Tibial nerve (tissue), 4 donors: ENCODE measurements around the gene DAPK1. TPM values are rescaled to one million over a fixed set of nuclear protein-coding genes. Genes with fewer than 3 reads are reported as not detected.

ENCODE experiments used
- DNase-seq, 2 donors: peaks; one replicate each; pipeline ENCODE4 v3.0.0-alpha.2; 2019; ENCODE audit warnings: low spot score in 2 of 2
- H3K27ac ChIP-seq, 4 donors: fragments of 200-600 bp; sonication (generic) in 3 of 4; one replicate each; pipeline ENCODE4 v1.5.1; 2017 to 2019; ENCODE audit warnings: mild to moderate bottlenecking in 1 of 4
- H3K27me3 ChIP-seq, 2 donors: fragments of 200-600 bp; sonication (generic) in 1 of 2; one replicate each; pipeline versions ENCODE4 v1.5.1 to v1.6.0; 2017 to 2019
- H3K36me3 ChIP-seq, 3 donors: fragments of 200-600 bp; sonication (generic); one replicate each; pipeline ENCODE4 v1.5.1; 2018 to 2019
- H3K4me1 ChIP-seq, 4 donors: fragments of 200-600 bp; sonication (generic) in 3 of 4; one replicate each; pipeline ENCODE4 v1.5.1; 2017 to 2019
- H3K4me3 ChIP-seq, 4 donors: fragments of 200-600 bp; sonication (generic) in 3 of 4; one replicate each; pipeline ENCODE4 v1.5.1; 2017 to 2019; ENCODE audit warnings: mild to moderate bottlenecking in 1 of 4, moderate library complexity in 1 of 4
- H3K9me3 ChIP-seq, 4 donors: fragments of 200-600 bp; sonication (generic) in 3 of 4; one replicate each; pipeline ENCODE4 v1.5.1; 2017 to 2019
- CTCF ChIP-seq, 5 experiments: fragments of 200-600 bp in 3 of 5; fragments of 450-650 bp in 2 of 5; sonication (generic) in 3 of 5; IDR thresholded peaks; one replicate each; pipeline ENCODE4 v1.5.1; 2016 to 2019; ENCODE audit warnings: antibody characterized with exemption in 5 of 5, mild to moderate bottlenecking in 3 of 5, moderate library complexity in 2 of 5
- EP300 ChIP-seq, 2 donors: sonication (generic); formaldehyde crosslinking; IDR thresholded peaks; one replicate each; pipeline ENCODE4 v1.6.1; 2017; ENCODE audit warnings: antibody characterized with exemption in 2 of 2, mild to moderate bottlenecking in 1 of 2
- POLR2A ChIP-seq, 2 donors: fragments of 450-650 bp; IDR thresholded peaks; one replicate each; pipeline ENCODE4 v1.6.1; 2017; ENCODE audit warnings: antibody characterized with exemption in 2 of 2, mild to moderate bottlenecking in 2 of 2, moderate library complexity in 2 of 2
- WGBS, 2 donors: methylation state at CpG; one replicate each; pipeline ENCODE4 v1.1.5; 2018; 5-methylcytosine and 5-hydroxymethylcytosine counted together
- total RNA-seq, 4 donors: library from RNA; depleted of rRNA; stranded (reverse); fragments of >200 nt; gene quantifications; one replicate each; pipeline ENCODE4 v1.1.0, GENCODE V29; 2016

The DAPK1 gene
- total RNA-seq, 4 donors from 2014 or later = 58.8 to 97.3 (median 64.2) TPM

- peaks cover 0 to 45% (median 11%) of the 10 kb centered on the region in 4 donors for H3K4me1 ChIP-seq
- no peaks in the 10 kb centered on the region for H3K27me3 ChIP-seq
- H3K4me3 ChIP-seq = peak overlapping the region; percentile 55 to 84 (median 70)
- peaks cover 0 to 32% (median 0%) of the 10 kb centered on the region in 3 donors for H3K36me3 ChIP-seq
- H3K9me3 ChIP-seq = no peaks in the 10 kb centered on the region
- H3K27ac ChIP-seq = peak overlapping the region; percentile 88 to 96 (median 93)
- no peak for TF ChIP-seq EP300 (IDR thresholded peaks at IDR 0.05)
- no peak for TF ChIP-seq POLR2A (IDR thresholded peaks at IDR 0.05)
- TF ChIP-seq CTCF (IDR thresholded peaks at IDR 0.05) = no peak
- peak in 1 of 2 donors; percentile 45 for DNase-seq
- 2% methylated on average over 22 to 24 of the region's 25 CpGs for WGBS, 2 donors
Measured at GRCh38 chr9:87725356-87725899, 227.8 kb downstream of the DAPK1 start.

- Histone ChIP-seq H3K36me3 (peaks cover 0 to 38% (median 0%) of the 10 kb centered on the region in 3 donors), H3K4me3 (peak within 1 kb of the TSS; percentile 55 to 84 (median 70)), H3K4me1 (peaks cover 0 to 45% (median 11%) of the 10 kb centered on the region in 4 donors), H3K27ac (peak within 1 kb of the TSS; percentile 88 to 96 (median 93)), H3K9me3 (no peaks in the 10 kb centered on the region), H3K27me3 (no peaks in the 10 kb centered on the region)
- WGBS, 2 donors = 2% methylated on average over 27 to 51 of the region's 67 CpGs
- TF ChIP-seq EP300 (IDR thresholded peaks at IDR 0.05) (peak; percentile 33 to 96), CTCF (IDR thresholded peaks at IDR 0.05) (peak in 2 of 5 experiments; percentile 37 to 56), POLR2A (IDR thresholded peaks at IDR 0.05) (peak; percentile 81 to 91)
- peak; percentile 92 to 95 for DNase-seq
Measured at GRCh38 chr9:87725900-87726709, 228.4 kb downstream of the DAPK1 start, which contains the start of gene CTSL. CTSL (plus strand) TSS chr9:87726119; CDS start chr9:87727604, 1,485 bp downstream.

- peaks cover 0 to 50% (median 0%) of the 10 kb centered on the region in 3 donors for H3K36me3 ChIP-seq
- no peak overlapping the region for H3K4me3 ChIP-seq
- no peaks in the 10 kb centered on the region for H3K27me3 ChIP-seq
- H3K9me3 ChIP-seq = no peaks in the 10 kb centered on the region
- no peak overlapping the region for H3K27ac ChIP-seq
- no peak for DNase-seq
- peaks cover 0 to 45% (median 11%) of the 10 kb centered on the region in 4 donors for H3K4me1 ChIP-seq
- TF ChIP-seq POLR2A (IDR thresholded peaks at IDR 0.05) = no peak
- 92 to 94% methylated on average over 2 of the region's 2 CpGs for WGBS, 2 donors
Measured at GRCh38 chr9:87729246-87729645, 231.6 kb downstream of the DAPK1 start.

GRCh38 chr9:87731321-87731720 lies 233.7 kb downstream of the DAPK1 start:
- no peaks in the 10 kb centered on the region for H3K27me3 ChIP-seq
- H3K36me3 ChIP-seq = peaks cover 0 to 50% (median 0%) of the 10 kb centered on the region in 3 donors
- H3K27ac ChIP-seq = no peak overlapping the region
- no peak for DNase-seq
- no peak overlapping the region for H3K4me3 ChIP-seq
- H3K9me3 ChIP-seq = no peaks in the 10 kb centered on the region
- peaks cover 0 to 38% (median 9%) of the 10 kb centered on the region in 4 donors for H3K4me1 ChIP-seq
- TF ChIP-seq EP300 (IDR thresholded peaks at IDR 0.05) = no peak
- TF ChIP-seq CTCF (IDR thresholded peaks at IDR 0.05) = no peak
- no peak for TF ChIP-seq POLR2A (IDR thresholded peaks at IDR 0.05)
- WGBS, 2 donors = 88 to 93% methylated on average over 2 of the region's 2 CpGs

GRCh38 chr9:87732344-87732743 lies 234.7 kb downstream of the DAPK1 start:
- Histone ChIP-seq H3K4me1 (peaks cover 0 to 30% (median 2%) of the 10 kb centered on the region in 4 donors), H3K27me3 (no peaks in the 10 kb centered on the region), H3K36me3 (peaks cover 0 to 49% (median 0%) of the 10 kb centered on the region in 3 donors), H3K9me3 (no peaks in the 10 kb centered on the region), H3K27ac (no peak overlapping the region), H3K4me3 (no peak overlapping the region)
- TF ChIP-seq EP300 (IDR thresholded peaks at IDR 0.05) (no peak), CTCF (IDR thresholded peaks at IDR 0.05) (no peak), POLR2A (IDR thresholded peaks at IDR 0.05) (no peak)
- no peak for DNase-seq
- 73 to 88% methylated on average over 1 of the region's 1 CpG for WGBS, 2 donors
